Fibroblast of gingiva (primary cell): ENCODE results near the gene TMEM170B.

Experiments used
- DNase-seq: peaks from one replicate; pipeline ENCODE4 v3.0.0-alpha.2; 2011; ENCODE audit warnings: low read depth

Gene TMEM170B, protein sequence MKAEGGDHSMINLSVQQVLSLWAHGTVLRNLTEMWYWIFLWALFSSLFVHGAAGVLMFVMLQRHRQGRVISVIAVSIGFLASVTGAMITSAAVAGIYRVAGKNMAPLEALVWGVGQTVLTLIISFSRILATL

DNA sequence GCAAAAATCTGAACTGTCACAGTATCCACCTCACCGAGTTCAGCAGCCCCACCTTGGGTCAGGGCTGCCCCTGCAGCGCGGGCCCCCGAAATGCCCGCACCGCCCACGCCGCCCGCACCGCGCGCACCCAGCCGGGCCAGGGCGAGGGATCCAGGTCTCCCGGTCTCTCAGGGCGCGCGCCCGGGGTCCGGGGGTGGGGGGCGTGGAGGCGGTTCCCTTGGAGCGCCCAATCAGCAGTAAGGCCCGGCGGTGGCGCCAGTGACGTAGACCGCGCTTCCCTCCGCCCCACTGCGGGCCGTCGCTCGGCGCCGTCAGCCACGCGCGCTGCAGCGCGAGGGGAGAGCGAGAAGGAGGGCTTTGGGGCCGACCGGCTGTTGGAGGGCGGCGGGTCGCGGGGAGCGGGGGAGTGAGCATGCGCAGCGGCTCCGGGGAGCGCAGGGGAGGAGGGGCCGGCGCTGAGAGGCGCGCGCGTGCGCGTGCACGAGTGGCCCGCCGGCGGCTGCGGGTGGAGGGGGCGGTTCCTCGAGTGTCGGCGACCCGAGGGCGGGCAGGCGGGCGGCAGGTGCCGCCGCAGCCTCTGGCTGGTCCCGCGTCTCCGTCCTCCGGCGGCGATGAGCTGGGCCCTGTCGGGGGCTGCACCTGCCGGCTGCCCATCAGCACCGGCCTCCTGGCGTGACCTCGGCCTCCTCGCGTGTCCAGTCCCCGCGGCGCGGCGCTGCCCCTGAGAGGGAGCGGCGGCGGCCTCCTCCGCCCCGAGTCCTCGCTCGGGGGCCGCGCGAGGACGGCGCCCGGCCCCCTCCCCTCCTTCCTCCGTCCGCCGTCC lies at the start of gene TMEM170B:
Gene TMEM170B (plus strand): TSS at position 521 of the 823 bp plus-strand sequence. CDS start 529 bp downstream, outside the sequence.
- peak; percentile 90 for DNase-seq

DNA sequence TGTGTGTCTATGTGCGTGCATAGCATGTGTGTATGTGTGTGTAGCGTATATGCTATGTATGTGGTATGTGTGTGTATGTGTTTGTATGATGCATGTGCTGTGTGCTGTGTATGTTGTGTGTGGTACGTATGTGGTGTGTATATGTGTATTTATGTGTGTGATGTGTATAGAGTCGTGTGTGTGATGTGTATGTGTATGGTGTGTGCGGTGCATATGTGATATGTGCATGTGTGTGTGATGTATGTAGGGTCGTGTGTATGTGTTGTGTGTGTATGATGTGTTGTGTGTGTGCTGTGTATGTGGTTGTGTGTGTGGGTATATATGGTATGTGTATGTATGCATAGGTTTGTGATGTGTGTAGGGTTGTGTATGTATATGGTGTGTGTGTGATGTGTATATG lies 46.6 kb upstream of the TMEM170B start:
- no peak for DNase-seq

DNA sequence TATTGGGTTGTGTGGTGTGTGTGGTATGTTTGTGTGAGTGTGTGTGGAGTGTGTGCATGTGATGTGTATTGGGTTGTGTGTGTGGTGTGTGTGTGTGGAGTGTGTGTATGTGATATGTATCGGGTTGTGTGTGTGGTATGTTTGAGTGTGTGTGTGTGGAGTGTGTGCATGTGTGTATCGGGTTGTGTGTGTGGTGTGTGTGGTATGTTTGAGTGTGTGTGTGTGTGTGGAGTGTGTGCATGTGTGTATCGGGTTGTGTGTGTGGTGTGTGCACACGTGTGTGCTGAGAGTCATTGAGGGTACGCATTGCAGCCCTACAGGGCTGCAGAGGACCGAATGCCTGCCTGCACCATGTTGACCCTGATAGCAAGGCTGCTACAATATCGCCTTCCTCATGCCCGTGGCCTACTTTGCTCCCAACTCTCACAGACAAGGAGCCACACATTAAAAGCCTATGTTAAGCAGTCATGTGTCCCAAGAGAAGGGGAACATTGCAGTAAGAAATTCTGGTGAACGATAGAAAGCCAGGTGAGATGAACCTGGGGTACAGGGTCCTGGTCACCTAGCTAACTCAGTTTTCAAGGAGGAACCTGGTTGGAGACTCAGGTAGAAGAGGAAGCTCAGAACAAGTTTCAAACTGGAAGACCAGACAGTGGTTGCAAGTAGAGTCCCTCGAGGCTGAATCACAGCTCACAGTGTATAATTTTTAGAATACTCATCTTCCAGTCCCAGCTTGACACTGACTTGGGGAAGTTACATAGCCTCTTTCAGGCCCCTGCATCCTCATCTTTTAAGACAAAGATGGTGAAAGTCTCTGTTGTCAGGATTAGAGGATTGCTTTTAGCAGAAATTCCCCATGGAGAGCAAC lies 45.7 kb upstream of the TMEM170B start:
- DNase-seq, result no peak

DNA sequence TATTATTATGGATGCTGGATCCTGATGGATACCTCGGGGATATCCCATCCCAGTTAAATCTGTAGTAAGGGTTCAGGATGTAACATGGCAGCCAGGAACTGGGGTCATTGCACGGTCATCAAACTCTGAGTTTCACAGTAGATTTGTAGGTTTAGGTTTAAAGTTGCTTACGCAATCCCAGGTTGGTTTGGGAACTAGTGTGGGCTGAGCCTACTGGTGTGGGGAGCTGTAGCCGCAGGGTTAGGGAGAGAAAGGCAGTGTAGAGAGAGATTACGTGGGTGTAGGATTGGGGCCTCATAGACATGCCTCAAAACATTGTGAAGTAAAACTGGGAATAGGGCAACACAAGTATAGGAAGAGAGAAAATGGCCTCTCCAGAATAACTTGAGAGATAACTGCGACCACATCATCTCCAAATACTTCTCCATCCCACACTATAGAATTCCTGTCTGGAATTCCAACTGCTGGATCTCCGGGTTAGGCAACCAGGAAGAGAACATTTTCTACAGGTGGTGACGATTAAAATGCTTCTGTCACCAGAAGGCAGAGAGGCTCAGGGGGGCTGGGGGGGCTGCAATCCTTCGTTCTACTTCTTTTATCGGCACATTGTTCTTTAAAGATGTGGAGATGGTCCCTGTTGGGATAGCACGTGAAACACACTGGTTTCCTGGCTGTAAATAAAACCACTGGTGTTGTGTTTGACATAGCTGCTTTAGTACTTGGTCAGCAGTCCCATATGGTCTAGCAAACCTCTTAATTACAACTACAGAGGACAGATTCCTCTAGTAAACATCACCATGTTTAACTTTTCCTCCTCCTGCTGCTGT lies 44.9 kb upstream of the TMEM170B start:
- DNase-seq, result no peak

DNA sequence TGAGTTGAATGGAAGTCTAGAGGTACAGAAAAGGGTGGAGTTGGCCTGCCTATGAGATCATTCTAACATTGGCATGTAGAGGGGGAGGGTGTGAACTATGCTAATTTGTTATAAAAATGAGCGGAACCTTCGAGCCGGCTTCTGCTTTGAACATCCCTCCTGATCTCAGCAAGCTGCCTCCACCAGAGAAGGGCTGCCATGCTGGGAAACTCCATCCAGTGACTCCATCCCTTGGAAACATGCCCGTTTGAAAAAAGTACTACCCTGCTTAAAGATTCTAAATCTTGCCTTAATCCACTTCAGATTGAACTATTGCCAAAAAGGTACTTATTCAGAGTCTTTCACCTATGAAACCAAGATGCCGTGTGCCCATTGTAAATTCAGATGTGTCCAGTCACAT lies 43.6 kb upstream of the TMEM170B start:
- no peak for DNase-seq

DNA sequence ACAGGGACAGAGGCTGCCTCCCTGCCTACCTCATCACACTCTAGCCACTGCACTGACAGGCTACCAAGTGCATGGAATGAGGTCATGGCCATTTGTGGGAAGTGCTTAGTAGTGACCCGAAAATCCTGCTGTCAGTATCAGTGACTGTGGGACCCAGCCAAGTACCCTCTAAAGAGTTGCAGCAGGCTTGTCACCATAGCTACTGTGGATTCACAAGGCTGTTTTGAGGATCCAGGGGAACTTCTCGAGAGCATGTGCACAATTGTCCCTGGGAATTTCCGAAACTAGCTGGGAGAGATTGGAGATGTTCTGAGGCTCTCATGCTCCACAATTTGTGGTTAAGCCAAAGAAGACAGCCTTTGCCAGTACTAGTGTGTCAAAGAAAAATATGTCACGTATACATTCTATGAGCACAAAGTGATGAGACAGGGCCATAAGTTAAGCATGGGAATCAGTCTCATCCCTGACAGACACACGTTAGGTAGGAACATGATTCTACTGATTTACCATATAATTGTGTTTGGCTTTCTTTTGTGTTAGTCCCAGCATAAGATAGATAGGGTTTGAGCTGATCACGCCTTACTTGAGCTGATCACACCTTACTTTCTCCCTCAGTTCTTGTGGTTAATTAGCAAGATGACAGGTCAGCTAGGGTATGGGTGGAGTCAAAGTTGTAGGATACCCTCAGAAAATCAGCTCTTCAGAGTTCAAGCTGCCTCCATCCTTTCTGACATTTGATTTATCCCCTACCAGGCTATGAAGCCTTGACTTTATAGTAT lies 42.6 kb upstream of the TMEM170B start:
- no peak for DNase-seq

DNA sequence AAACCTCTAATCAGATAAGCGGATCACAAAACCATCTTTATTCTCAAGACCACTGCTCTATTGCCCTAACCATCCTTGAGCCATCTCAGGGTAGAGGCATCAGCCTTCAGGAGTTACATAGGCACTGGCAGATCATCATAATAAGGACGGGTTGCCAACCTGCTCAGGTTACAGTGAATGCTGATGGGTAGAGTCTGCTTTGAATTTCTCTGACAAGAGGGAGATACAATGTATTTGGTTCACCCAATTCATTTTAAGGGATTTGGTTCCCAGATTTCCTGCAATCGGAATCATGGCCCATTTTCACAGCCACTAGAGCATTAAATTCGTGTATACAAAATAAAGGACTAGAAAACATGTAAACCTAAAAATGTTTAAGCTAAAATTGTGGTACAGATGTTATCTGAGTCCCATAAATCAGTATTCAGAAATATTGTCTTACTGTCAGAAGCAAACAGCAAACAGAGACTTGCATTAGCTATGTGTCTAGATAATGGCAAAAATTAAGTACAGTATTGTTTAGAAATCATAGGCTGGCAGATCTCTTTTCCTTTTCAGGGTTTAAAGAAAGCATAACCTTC lies 41.9 kb upstream of the TMEM170B start:
- no peak for DNase-seq

DNA sequence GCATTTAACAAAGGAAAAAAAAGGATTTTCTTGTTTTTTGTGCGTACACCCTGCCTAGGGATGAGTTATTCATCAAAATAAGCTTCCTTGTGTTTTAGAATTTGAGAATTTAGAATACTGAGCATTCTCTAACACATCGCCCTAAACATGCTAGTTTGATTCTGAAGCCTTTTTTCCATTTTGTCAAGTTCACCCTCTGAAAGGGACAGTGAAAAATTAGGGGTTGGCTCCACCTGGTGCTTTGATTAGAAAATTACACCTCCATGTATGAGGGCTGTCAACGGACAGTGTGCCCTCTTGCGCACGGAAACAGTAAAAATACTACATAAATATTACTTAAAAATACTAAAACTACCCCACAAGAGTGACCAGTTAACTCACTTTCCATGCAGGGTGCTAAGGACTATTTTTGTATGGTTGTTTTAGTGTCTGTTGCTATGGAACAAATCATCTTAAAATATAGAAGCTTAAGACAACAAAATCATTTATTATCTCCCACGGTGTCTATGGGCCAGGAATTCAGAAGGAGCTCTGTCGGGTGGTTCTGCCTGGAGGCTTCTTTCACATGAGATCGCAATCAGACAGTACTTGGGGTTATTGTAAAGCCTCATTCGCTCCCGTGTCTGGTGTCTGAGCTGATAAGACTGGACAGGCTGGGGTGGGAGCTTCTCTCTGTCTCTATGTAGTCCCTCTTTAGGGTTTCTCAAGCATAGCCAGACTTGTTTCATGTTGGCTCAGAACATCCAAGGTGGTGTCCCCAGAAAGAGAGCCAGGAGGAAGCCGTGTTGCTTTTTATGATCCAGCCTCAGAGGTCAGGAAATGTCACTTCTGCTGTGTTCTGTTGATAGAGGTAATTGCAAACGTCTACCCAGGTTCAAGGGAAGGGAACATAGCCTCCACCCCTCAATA lies 41.1 kb upstream of the TMEM170B start:
- DNase-seq, result peak; percentile 71

DNA sequence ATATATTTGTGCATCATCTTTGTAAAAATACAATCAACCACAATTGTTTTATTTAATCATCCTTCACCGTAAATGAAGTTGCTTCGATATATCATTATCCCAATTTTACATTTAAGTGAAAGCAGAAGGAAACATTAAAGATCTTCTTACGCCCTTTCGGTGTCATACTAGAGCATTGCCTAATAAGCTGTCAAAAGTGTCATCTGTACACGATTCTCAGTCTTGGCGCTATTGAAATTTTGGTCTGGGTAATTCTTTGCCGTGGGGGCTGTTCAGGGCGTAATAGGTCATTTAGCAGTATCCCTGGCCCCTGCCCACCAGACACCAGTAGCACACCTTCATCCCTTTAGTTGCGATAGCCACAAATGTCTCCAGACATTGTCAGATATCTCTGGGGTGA lies 40.4 kb upstream of the TMEM170B start:
- DNase-seq, result no peak

DNA sequence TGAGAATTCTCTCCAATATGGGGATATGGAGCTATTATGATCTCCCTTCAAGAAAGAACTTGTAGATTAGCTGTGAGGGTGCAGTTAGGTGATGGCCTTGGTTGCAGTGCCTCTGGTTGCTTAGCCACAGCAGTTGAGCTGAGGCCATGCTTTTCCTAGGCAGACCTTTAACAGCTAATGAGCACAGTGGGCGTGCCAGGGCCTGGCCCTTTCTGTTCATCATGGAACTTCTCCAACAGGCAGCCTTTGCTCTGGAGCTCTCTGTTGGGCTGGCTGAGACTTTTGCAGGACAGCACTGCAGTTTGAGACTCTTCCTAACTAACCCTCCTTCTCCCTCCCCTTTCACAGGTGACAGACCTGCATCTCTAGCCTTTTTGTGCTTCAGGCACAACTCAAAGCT lies 39.7 kb upstream of the TMEM170B start:
- no peak for DNase-seq

DNA sequence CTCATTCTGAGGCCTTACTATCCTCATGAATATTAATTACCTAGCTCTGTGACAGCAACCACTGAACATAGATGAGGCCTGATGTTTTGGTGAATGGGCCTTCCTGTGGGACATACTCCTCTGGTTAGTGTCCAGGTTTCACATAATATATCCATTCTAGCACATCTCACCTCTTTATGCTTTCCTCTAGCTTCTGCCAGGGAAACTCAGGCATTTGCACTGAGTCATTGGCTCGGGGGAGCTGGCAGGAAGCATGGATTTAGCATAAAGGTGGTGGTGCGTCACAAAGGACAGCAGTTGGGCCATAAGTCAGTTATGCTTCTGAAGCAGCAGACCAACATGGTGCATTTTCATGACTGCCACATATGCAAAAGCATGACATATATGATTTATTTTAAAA lies 37.5 kb upstream of the TMEM170B start:
- no peak for DNase-seq

DNA sequence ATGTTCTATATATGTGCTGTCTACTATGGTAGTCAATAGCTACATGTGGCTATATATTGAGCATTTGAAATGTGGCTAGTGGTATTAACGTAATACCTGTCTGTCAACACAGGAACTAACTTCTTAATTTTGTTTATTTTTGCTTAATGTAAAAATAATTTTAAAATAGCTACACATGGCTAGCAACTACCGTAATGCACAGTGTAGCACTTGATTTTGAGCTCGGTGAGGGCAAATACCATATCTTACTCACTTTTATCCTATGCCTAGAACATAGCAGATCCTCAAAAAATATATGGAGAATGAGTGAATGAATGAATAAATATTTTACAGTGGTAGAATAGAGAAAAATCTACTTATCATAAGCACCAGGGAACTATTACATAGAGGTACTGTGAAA lies 28.1 kb upstream of the TMEM170B start:
- DNase-seq, result no peak

DNA sequence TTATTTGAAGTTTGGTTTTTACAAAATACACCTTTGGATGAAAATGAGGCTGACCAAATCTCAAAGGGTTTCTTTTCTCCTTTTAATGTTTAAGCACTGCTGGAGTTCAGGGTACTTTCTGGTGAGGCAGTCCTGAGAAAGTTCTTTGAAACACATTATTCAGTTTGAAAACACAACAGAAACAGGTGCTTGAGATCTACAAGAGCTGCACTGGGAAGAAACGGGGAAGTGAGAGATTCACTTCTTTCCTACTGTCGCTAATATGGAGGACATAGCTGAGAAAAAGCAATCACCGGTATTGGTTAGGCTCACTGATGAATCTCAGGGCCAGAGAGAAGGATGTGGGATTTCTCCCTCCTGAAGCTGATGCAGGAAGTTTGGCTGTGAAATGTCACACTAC lies 22.9 kb upstream of the TMEM170B start:
- DNase-seq, result no peak

DNA sequence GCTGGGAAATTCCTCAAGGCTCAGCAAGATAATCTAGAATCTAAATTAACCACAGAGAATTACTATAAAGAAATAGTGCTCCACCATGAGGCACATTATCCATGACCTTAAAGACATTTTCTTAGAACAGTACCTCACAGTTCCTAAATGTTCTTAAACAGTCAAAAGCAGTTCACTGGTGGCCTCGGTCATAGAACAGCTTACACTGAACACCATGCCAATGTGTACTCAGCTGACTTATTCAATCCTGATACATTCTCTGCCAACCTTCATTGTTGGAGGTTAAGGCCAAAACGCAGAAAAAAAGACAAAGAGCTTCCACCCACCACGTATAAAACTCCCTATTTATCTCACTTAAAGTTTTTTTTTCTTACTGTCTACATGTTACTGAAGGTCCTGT lies 21.8 kb upstream of the TMEM170B start:
- no peak for DNase-seq

DNA sequence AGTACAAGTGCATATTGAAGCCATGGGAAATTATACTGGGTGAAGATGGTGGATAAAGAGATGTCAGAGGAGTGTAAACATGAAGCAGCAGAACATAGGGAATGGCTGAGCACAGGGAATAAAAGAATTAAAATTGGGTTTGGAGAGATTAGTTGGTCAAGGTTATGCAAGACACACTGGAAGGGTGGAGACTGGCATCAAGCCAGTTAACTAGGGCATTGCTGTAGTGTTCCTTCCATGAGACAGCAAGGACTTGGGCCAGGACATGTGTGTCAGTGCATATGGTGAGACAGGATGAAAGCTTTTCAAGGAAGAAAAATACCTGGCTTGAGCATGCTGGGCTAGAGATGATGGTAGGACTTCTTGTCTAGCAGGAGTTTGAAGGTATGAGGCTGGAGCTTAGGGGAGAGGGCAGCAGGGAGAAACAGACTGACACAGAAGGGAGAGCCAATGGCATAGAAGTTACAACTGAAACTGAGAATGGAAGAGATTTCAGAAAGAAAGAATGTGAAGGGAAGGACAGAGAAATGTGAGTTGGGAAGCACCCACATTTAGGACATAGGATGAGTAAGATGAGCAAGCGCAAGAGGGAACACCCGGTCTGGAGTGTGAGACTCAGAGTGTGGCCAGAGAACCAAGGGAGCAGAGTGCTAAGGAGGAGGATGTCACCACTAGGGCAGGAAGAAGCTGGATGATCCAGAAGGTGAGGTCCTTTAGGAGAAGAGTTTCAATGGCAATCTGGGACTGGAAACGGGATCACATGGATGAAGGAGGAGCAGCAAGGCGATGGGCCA lies 14.5 kb upstream of the TMEM170B start:
- no peak for DNase-seq

DNA sequence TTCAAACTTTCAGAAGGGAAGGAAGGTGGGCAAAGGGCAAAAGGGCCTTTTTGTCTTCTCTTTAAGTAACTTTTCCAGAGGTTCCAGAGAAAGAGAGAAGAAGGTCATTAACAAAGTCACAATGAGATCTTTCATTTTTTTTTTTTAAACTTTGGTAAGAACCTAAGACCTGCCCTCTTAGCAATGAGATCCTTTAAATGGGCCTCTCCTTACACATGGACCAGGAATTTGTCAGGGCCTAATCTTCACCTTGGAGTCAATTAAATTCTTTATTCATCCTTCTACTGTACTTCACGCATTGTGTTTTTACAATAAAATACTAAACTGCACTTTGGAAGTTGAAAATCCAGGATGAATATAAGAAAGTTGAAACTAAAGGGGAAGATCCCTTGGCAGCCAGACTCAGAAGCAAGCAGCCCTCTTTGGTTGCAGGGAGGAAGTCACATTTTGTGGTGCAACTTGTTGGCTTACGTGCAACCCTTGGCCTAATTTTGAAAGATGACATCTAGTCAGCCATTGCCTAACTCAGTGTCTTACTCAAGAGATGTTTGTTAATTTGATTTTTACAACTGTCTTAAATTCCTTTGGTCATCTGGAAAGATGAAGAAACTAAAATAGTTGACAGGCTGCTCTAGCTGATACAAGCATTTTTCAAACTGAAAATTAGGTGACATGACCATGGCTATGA lies 11.9 kb upstream of the TMEM170B start:
- peak; percentile 97 for DNase-seq

DNA sequence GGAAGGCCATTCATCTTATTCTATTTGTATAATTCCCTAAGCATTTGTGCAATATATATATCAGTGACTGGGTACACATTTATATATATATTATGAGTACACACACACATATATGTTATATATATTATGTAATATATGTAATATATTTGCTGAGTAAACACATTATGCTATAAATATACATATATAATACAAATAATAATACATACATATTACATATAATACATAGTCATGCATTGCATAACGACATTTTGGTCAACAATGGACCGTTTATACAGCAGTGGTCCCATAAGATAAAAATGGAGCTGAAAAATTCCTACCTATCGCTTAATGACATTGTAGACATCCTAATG lies 11.4 kb upstream of the TMEM170B start:
- DNase-seq, result no peak

DNA sequence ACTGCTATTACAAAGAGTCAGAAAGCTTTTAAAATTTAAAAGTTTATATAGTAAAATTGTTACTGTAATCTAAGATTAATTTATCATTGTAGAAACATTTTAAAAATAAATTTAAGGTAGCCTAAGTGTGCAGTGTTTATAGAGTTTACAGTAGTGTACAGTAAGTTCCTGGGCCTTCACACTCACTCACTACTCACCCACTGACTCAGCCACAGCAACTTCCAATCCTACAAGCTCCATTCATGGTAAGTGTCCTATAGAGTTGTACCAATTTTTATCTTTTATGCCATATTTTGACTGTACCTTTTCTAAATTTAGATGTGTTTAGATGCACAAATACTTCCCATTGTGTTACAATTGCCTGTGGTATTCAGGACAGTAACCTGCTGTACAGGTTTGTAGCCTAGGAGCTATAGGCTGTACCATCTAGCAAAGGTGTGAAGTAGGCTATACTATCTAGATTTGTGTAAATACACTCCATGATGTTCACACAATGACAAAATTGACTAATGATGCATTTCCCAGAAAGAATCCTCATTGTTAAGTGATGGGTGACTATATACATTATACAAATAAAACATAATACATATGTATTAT lies 10.2 kb upstream of the TMEM170B start:
- DNase-seq, result no peak
